VCaP (cell line): ENCODE results near the gene FZD2.

Experiments
- H3K27ac ChIP-seq: fragments of 450-650 bp; 2 replicates; pipeline ENCODE4 v1.5.1; 2017
- TF ChIP-seq, protein P1 (sequence below): fragments of 450-650 bp; conservative IDR thresholded peaks from 2 replicates; pipeline ENCODE4 v1.5.1; 2017; ENCODE audit warnings: mild to moderate bottlenecking, moderate library complexity

FZD2 gene

DNA sequence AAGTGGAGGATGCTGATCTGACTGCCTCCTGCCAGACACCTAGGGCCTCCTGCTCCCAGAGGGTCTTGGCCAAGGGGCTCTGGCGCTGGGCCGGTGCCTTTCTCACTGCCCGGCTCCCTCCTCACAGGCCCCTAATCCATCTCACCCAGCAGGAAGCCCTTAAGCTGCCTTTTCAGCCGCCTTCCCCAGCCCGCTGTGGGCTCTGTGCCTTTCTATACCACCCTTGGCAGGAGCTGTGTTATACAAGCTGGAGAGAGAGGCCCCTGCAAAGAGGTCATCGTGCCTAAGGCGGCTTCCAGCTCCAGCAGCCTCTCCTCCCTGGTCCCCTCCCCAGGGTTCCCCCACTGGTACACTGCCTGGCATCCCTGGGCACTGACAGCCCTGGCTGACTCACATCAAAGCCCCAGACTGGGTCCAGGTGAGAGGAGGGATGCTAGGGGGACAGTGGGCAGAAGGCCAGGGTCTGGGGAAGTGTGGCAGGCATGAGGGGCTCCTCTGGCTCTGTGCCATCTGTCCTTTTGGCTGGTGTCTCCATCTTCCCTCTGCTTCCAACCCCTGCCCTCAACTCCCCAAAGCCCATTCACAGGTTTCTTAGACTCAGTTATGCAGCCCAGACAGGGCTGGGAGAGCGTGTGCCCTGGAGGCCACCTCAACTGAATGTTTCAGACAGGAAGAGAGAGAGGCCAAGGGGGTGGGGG is 15.3 kb upstream of the FZD2 start:
- TF ChIP-seq, protein P1, sequence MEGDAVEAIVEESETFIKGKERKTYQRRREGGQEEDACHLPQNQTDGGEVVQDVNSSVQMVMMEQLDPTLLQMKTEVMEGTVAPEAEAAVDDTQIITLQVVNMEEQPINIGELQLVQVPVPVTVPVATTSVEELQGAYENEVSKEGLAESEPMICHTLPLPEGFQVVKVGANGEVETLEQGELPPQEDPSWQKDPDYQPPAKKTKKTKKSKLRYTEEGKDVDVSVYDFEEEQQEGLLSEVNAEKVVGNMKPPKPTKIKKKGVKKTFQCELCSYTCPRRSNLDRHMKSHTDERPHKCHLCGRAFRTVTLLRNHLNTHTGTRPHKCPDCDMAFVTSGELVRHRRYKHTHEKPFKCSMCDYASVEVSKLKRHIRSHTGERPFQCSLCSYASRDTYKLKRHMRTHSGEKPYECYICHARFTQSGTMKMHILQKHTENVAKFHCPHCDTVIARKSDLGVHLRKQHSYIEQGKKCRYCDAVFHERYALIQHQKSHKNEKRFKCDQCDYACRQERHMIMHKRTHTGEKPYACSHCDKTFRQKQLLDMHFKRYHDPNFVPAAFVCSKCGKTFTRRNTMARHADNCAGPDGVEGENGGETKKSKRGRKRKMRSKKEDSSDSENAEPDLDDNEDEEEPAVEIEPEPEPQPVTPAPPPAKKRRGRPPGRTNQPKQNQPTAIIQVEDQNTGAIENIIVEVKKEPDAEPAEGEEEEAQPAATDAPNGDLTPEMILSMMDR: no peak
- H3K27ac ChIP-seq: no peak overlapping the region

DNA sequence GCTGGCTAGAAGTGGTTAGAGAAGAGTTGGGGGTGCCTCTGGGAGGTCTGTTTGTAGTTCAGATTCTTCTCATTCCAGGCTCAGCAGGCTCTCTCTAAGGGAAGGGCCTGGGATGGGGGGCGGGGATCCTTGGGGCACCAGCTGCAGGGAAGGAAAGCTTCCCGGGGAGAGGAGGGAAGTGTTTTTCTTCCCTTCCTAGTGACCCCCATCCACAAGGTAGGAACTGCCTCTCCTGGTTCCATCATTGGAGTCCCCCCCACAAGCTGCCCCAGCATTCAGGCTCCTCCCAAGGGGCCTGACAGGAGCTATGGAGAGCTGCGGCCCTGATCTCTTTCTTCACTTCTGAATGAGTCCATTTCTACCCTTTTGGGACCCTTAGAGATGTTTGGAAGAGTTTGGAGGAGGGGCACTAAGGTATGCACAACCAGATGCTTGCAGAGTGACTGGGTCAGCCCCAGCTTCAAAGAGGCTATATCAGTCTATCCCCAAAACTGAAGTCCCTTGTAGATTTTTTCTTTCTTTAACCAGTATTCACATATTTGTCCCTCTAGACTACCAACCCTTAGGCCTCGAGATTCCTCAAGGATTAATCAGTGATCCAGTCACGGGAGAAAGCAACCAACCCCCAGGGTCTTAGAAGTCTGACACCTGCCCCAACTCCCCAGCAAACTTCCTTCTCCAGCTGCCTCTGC is 13.9 kb upstream of the FZD2 start:
- TF ChIP-seq, protein P1: no peak
- no peak overlapping the region for H3K27ac ChIP-seq

DNA sequence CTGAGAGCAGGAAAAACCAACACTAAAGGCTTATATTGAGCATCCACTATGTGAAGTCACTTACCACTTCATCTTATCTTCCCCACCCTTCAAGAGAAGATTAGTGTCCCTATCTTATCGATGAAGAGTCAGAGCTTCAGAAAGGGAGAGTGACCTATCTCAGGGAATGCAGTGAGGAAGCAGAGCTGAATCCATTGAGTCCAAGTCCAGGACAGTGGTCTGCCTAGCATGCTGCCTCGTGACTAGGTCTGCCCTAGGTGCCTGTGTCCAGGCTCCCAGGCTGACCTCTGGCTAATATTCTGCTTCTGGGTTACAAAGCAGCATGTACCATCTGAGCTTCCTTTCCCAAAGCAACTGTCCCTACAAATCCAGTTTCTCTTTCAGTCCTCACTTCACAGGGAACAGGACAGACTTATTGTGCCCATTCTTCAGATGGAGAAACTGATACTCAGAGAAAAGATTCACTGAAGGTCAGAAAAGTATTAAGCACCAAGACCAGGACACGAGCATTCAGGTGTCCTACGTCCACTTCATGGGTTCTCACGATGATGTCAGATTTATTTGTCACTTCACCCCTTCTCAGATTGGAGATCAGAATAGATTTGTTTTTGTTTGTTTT is 13.3 kb upstream of the FZD2 start:
- no peak overlapping the region for H3K27ac ChIP-seq
- TF ChIP-seq, protein P1: no peak

DNA sequence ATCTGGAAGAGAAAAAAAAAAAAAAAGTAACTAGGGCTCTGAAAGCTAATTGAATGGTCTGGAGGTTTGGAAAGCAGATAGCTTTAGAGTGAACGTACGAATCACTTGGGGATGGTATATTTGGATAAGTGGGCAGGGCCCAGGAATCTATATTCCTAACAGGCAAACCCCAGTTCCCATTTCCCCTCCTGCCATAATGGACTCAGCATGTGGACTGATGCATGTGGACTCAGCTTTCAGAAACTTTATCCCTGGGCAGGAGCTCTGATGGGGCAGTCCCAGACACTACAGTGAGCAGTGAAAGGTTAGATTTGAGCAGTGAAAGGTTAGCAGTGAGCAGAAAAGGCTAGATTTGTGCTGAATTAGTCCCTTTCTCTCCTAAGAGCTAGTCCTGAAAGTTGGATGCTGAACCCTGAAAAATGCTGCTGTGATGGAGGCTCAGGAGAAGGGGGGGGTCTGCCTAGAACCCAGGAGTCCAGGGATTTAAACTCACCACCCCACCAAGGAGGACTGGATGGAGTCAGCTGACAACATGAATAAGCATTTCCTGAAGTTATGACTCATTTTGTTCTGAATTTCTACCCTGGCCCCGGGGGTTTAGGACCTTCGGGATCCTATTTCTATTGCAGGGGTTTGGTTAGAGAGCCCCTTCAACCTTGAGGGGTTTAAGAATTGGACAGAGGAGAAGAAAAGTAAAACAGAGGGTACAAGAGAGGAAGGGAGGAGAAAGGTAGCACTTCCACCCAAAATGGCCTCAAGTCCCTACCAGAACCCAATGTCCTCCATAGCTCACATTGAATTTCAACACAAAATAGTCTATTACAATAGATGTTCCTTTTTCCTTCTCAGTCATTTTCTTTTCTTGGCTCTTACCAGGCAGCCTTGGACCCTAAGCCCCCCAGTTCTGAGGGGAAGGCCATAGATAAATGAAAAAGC is 10.3 kb upstream of the FZD2 start:
- TF ChIP-seq, protein P1: no peak
- H3K27ac ChIP-seq: no peak overlapping the region

DNA sequence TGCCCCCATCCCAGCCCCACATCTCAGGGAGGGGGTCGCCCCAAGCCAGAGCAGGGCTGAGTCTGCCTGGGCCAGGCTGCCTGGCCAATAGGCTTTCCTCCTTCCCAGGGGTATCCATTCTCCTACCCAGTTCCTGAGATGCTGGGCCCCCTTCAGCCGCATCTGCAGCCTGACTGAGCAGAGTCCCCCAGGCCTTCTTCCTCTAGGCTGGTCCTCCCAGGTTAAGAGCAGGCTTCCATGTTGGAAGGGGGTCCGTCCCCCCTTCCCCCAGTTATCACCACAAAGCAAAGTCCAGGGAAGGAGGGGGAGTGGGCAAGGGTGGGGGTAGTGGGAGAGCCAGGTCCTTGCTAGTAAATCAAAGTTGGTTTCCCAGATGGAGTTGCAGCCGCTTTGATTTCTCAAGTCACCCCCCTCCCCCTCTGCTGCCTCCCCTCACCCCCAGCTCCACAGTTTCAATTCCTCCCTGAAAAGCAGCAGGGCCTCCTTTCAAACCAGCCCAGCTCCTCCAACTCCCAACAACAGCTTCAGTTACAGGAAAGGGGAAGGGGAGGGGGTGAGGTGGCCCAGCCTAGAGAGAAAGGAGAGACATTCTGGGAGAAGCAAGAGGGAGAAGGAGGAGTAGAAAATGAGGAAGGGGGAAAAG is 9.5 kb upstream of the FZD2 start:
- TF ChIP-seq, protein P1: no peak
- H3K27ac ChIP-seq: no peak overlapping the region

DNA sequence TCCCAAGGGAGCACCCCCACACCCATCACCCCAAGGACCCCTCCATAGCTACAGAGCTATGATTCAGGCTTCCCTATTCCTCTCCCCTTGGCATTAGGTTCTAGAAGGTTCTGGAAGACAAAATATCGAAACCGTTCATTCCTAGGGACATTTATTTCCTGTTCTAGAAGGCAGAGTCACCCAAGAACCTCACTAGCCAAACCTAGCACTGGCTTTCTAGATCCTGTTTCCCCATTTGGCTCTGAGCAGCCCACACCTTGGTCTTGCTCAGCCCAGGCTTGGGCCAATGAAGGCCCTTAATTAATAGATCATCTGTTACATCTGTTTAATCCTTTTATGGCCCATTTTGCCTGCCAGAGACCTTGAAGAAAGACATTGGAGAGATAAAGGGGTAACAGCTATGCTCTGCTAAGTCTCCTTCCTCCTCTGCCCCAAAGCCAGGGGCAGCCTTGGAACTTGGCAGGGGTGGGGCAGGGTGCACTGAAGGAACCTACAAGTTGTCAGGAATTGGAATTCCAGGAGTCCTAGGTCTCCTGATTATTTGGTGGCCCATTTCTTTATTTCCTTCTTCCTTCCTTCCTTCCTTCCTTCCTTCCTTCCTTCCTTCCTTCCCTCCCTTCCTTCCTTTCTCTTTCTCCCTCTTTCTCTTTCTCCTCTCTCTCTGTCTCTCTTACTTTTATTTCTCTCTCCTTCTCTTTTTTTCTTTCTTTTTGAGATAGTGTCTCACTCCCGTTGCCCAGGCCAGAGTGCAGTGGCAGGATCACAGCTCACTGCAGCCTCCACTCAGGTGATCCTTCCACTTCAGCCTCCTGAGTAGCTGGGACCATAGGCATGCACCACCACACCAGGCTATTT is 8.7 kb upstream of the FZD2 start:
- H3K27ac ChIP-seq: no peak overlapping the region

More for the DNA sequence above, 8.7 kb upstream of the FZD2 start:
- TF ChIP-seq, protein P1: no peak
